A549 treated with dexamethasone at 1 μM for 4 hours (cell line): ENCODE data around the gene TRAF5. TPM values are rescaled to one million over a fixed set of nuclear protein-coding genes. Genes with fewer than 3 reads are reported as not detected.

Experiments
- total RNA-seq: library from RNA; stranded (reverse); fragments of 200-300 nt; extraction: Qiagen RNA extraction; gene quantifications from 5 replicates; pipeline ENCODE4 v1.2.3, GENCODE V29; 2022

The TRAF5 gene
- 6.6 to 9.0 TPM (median 7.7 TPM) in 5 replicates for total RNA-seq

GRCh38 chr1:211326528-211327345, at the start of gene TRAF5:
Gene TRAF5 (plus strand): TSS chr1:211326833. CDS start chr1:211353240, 26,407 bp downstream.

Other genes with a start within 250 kb of the TRAF5 start
- 2.1 to 2.6 TPM (median 2.1 TPM) in 5 replicates for gene KCNH1, start 192.7 kb upstream of the TRAF5 start, total RNA-seq
- 25.0 to 31.3 TPM (median 30.4 TPM) in 5 replicates for gene RCOR3, start 67.5 kb upstream of the TRAF5 start, total RNA-seq
- gene RD3, start 165.3 kb downstream of the TRAF5 start, total RNA-seq = not detected in 5 replicates